NCI-H1092 treated with DMSO at 0.1 percent for 48 hours (cell line): ENCODE measurements around the gene RTN4.

Source experiments
- DNase-seq: peaks from one replicate; lab custom pipeline; 2025; lab: John Stamatoyannopoulos, UW

Gene RTN4

DNA sequence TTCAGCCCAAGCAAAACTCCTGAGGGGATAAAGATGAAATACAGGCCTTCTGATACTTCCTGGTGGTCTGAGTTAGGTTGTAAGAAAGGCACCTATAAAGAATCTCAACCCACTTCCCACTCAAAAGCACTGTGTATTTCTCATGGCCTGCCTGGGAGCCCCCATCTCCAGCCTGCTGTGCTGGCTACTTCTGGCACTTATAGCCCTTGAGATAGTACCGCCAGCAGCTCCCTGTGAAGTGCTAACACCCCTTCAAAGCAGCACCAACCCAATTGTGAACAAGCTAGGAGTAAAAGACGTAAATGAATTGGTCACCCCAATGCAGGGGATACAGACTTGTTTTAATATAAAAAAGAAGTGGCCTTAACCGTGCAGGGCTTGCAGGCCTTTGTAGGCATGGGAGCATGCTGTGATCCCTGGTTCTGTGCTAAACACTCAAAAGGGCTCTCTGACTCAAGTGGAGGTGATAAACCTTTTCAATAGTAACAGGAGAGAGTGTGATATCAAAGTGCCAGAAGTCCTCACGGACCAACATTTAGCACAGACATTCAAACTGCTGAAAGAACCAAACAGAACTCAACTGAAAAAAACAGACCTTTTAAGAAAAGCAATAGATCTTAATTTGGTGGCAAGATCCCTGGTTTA, 80.8 kb downstream of the RTN4 start:
- no peak for DNase-seq

DNA sequence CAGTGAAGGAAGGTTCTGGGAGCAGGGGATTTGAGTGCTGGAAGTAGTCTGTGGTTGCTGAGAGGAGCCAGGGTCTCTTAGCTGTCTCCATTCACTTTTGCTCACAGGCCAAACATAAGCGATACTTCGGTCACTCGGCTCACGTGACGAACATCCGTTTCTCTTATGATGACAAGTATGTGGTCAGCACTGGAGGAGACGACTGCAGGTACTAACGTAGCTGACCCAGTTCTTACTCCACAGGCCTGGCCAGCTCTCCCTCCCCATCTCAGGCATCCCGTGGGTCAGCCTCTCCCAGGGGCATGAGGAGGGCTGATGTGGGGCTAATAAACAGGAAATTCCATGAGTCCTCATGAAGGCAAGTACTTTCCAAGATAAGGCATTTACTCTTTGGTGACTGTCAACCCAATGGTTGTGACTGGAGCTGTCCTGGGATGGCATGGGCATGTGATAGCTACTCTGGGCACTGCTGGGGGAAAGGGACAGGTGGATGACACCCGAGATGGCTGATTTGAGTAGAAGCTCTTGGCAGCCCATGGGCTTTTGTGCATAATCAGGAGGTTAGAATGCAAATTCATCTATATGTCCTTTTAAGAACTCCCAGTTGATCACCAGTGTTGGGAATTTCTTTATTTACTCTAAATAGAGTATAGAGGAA, 81.6 kb downstream of the RTN4 start:
- DNase-seq, result no peak

DNA sequence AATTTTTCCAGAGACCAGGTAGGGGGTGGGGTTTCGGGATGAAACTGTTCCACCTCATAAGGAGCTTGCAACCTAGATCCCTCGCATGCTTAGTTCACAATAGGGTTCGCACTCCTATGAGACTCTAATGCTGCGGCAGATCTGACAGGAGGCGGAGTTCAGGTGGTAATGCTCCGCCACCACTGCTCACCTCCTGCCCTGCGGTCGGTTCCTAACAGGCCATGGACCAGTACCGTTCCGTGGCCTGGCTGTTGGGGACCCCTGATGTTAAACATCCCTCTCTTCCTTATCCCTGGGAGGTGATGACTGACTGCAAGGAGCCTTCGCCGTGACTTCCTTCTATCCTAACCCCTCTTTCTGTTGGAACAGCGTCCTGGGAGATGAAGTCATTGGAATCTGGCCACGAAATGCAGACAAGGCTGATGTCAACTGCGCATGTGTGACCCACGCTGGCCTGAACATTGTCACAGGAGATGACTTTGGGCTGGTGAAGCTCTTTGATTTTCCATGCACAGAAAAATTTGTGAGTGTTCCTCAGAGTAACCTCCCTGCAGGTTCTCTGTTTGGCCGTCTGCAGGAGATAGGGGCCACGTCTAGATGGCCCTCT, 82.4 kb downstream of the RTN4 start:
- no peak for DNase-seq

DNA sequence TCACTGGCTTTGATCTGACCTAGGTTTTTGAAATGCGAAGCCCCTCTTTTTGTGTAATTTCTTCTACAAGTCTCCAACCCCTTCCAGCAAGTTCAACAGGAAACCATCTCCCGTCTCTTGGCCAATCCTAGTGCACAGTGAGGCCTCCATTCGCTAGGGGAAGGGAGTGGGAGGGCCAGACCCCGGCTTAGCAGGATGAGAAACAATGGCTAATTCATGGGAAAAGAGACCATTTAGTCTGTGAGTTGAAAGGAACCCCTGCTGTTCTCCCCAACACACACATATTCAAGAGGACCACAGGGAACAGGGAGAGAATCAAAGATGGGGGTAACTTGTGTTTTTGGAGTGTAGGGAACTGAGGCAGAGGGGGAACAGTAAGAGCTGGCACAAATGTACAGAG, 83.0 kb downstream of the RTN4 start:
- no peak for DNase-seq

DNA sequence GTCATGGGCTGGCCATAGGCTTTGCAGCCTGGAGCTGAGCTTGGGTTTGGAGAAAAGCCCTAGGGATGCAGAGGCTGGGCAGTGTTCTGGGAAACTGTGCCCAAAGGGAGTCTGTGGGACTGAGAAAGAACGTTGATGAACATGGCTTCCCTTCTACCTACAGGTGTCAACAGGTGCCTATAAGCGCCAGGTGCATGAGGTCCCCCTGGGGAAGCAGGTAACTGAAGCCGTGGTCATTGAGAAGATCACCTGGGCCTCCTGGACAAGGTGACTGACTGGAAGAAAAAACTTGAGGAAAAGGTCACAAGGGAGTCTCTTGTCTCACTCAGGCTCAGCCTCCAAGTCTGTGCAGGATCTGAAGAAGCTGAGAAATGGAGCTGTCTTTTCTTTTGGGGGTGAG, 83.4 kb downstream of the RTN4 start:
- no peak for DNase-seq

DNA sequence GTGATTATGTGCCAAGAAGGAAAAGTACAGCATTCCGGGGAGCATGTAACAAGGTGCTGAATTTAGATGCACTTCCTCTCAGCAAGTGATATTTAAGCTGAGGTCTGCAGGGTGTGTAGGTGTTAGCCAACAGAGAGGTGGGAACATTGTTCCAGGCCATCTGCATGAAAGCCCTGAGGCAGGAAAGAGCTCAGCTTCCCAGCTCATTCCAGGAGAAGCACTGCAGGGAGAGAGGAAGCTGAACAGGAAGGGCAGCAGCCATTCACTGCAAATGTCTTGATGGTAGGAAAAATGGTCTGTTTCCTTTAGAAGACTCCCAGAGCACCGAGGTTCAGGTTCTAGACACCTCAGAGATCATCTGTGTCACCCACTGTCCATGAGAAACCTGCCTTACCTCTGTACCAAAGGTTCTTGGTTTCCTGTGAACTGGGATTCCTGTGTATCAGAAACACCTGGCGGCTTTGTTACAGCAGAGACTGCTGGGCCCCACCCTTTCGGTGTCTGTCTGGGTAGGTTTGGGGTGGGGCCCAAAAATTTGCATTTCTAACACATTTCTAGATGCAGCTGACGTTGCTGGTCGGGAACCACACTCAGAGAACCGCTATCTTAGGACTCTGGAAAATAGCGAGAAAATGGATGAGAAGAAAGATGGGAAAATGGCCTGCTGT, 84.0 kb downstream of the RTN4 start:
- no peak for DNase-seq

DNA sequence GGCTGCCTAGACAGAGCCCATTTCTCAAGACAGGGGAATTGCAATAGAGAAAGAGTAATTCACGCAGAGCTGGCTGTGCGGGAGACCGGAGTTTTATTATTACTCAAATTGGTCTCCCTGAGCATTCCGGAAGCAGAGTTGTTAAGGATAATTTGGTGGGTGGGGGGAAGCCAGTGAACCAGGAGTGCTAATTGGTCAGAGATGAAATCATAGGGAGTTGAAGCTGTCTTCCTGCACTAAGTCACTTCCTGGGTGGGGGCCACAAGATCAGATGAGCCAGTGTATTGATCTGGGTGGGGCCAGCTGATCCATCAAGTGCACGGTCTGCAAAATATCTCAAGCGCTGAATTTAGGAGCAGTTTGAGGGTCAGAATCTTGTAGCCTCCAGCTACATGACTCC, 84.8 kb downstream of the RTN4 start:
- DNase-seq, result no peak

DNA sequence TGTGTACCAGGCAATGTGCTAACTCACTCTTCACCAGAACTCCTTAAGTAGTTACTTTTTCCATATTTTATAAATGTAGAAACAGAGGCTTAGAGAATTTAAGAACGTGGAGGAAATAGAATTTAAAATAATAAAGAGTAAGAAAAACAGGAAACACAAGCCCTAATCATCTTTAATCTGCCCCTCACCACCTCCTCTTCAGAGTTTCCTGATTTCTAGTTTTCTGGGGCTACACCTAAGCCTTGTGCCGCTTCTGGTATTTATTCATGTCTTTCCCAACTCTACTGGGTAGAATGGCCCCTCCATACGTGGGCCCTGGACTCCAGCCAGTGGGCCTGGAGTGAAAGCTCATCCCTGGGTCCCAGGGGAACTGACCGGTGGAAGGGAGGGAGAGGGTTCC, 85.4 kb downstream of the RTN4 start:
- no peak for DNase-seq

DNA sequence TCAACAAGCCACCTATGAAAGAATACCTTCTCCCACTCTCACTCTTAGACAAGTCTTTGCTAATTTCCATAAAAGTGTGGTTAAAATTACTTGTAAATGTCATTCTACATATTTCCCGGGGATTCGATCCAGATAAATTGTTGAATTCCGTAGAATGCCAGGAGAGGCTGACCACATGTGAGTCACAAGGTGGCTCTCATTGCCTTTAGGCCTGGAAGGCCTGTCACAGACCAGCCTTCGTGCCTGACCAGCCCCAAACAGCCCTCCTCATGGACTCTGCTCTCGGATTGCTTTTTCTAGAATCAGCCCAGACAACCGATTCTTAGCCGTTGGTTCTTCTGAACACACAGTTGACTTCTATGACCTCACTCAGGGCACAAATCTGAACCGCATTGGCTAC, 86.0 kb downstream of the RTN4 start:
- no peak for DNase-seq

DNA sequence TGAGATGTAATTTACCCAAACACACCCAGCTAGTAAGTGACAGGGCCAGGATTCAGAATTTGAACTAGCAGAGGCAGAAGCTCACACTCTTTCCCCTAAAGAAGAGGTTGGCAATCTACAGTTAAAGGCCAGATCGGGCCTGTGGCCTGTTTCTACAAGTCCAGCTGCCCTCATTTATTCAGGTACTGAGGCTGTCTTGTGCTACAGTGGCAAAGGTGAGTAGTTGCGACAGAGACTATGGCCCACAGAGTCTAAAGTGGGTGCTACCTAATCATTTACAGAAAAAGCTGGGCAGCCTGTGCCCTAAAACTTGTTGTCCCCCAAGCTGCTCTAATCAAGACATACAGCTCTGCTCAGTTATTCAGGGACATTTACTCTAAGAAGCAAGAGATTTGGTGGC, 86.8 kb downstream of the RTN4 start:
- no peak for DNase-seq

DNA sequence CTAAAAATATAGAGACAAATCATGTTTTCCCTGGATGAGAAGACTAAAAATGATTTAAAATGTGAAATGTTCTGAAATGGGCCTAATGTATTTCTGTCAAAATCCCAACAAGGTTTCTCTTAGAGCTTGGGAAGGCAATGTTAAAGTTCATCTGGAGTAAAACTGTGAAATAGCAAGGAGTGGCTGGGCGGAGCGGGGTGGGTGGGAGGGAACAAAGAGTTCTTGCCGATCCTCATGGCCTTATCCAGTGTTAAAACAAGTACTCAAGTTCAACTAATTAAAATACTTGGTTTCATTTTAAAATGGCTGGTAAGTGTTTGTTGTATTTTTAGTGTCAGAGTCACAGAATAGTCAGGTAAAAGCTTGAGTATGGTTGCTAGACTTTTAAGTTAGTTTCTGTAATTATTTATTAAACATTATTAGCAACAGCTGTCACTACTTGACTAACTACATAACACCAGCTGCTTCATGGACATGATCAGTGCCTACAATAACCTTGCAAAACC, 87.3 kb downstream of the RTN4 start:
- no peak for DNase-seq

DNA sequence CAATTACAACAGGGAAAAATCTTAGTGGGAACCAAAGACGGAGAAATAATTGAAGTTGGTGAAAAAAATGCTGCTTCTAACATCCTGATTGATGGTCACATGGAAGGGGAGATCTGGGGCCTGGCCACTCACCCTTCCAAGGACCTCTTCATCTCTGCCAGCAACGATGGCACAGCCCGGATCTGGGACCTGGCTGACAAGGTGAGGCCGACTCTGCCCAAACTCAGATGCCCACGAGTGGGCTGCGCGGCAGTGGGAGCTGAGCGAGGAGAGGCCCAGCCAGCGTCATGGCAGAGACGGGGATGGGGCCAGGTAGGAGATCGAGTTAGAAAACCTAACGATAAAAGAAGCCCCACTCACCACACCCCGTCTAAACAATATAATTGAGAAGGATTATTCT, 87.7 kb downstream of the RTN4 start:
- DNase-seq, result no peak

DNA sequence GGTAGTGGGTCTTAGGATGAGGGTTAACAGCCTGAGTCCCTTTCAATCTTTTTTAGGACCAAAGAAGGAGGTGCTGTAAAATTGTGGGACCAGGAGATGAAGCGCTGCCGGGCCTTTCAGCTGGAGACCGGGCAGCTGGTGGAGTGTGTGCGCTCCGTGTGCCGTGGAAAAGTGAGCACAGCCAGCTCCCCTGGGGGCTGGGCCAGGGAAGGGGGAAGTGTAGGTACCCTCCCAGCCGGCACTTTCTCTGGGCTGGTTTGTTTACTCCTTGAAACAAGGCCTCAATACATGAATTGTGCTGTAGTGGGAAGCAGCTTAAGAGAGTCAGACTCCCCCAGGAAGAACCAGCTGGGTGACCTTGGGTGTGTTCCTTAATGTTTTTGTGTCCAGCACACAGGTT, 90.1 kb downstream of the RTN4 start:
- DNase-seq, result no peak

DNA sequence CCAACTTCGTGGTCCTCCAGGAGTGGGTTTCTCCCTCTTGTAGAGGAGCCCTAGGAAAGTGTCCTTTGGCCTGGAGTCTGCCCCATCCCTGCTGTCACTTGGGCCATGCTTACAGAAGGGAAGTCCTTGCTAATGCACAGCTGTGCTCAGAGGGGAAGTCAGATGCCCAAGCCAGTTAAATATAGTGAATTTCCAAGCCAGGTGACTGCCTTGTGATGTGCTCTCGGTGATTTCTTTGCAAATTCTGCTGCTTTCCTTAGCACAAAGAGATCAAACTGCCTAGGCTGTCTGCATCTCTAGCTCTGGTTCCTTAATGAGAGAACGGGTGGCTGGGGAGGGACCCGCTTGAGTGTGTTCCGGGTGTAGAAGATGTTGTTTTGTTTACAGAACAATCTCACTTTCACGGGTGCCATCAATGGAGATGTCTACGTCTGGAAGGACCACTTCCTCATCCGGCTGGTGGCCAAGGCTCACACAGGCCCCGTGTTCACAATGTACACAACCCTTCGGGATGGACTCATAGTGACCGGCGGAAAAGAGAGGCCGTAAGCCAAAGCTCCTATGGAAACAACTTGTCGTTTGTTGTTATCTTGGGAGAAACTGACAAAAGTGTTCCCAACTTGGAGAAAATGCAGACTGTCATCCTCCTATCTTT, 91.4 kb downstream of the RTN4 start:
- DNase-seq, result no peak

DNA sequence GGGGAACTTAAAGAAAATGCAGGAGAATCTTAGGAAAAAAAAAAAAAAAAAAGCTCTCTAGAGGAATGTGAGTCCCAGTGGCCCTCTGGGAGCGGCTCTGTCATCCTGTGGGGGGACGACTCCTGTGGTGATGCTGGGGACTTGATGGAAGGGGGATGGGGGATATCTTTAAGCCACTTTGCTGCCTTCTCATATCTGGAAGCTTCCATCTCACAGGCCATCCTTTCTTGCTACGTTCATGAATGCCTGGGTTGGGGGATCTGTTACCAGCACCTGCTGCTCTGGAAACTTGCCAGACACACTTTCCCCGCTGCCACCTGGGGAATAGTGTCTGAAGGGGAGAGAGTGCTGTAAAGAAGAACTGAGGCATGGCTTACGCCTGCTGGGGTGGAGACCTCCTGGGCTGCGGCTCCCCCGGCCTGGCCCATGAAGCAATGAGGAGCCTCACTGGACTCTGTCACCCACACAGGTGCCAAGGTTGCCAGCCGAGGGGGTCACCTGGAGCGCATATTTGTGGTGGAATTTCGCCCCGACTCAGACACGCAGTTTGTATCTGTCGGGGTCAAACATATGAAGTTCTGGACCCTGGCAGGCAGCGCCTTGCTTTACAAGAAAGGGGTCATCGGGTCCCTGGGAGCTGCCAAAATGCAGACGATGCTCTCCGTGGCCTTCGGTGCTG, 92.8 kb downstream of the RTN4 start:
- DNase-seq, result peak; percentile 37

DNA sequence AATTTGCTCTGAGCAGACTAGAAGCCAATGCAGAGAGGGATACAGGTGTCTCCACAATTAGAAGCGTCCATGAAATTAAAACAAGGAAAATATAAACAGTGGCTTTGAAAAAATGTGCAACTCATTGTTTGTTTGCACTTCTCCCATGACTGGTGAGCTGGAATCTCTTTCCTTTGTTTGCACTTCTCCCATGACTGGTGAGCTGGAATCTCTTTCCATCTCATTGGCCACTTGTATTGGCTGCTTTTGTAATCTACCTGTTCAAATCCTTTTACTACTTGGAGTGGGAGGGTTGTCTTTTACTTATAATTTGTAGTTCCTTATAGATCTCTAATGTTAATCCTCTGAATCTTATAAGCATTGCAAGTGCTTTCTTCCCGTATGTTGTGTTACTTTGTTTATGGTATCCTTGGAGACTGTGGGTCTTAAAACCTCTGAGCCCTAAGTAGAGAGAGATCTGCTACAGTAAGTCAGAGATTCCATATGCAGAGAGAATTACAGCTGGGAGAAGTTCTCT, 94.1 kb downstream of the RTN4 start:
- no peak for DNase-seq

DNA sequence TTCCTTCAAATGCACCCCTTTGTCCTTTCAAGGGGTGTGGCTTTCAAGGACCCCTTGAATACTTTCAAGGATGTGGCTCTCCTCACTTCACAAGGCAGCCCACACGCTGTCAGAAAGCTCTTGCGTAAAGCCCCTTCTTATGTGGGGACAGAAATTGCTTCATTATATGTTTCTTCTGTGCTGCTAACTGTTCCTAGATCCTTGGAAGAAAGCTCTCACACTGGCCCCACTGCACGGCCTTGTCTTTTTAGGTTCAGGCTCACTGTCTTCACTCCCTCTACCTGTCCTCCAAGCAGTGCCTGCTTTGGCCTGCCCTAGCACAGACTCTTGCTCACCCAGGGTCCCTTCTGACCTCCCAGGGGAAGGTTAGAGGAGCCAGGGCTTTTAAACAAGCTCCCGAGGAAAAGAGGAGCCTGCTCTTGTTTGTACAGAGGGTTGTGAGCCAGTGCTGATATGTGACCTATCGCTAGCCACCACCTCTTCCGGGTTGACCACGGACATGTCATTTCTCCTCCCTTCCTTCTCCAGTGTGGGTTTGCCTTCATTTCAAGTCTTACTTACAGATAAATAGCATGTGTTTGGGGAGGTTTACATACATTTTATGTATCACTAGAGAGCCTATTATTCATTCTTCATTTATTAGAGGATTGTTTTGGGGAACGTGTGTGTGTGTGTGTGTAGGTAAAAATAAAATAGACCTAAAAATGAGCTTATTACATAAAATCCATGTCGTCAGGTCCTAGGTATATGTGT, 94.7 kb downstream of the RTN4 start:
- no peak for DNase-seq

DNA sequence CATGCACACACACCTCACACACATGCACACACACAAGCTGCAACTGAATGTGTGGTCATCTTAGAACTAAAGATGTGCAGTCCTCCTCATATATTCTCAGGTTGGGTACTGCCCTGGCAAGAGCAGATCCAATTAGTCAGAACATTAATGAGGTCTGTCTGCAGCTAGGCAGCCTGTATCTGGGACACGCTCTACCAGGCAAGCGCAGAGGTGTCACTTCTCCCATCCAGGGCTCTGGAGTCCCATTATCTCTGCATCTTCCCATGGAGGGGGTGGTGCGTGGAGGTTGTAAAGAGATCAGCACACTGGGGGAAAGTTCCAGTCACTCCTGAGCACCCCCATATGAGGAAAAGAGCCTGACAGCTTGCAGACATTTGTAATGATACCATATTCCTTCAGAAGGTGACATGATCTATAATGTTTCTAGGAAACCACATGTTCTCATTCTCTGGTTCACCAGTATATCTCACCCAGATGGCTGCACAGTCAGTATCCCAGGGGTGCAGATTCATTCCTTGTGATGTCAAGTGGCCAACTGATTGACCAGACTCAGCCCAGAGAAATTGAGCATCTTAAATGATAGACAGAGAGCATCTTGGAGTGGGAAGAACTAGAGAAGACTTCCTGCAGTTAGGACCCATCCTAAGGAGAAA, 95.4 kb downstream of the RTN4 start:
- DNase-seq, result no peak

DNA sequence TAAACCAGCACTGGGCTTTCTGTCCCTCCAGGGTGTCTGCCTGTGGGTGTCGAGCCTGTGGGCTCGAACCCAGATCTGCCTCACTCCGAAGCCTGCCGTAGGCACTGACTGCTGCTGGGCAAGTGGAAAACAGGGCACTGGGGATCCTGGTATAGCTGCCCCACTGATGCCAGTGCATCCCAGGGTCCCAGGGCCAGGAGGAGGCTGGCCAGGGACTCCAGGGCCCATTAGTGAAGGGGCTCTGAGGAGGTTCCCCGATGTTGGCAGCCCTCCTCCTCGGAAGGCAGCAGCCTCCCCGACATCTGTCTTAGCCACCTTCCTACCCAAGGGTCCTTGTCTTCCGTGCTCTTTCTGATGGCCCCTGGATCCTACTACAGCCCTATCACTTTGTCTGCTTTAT, 96.1 kb downstream of the RTN4 start:
- no peak for DNase-seq

DNA sequence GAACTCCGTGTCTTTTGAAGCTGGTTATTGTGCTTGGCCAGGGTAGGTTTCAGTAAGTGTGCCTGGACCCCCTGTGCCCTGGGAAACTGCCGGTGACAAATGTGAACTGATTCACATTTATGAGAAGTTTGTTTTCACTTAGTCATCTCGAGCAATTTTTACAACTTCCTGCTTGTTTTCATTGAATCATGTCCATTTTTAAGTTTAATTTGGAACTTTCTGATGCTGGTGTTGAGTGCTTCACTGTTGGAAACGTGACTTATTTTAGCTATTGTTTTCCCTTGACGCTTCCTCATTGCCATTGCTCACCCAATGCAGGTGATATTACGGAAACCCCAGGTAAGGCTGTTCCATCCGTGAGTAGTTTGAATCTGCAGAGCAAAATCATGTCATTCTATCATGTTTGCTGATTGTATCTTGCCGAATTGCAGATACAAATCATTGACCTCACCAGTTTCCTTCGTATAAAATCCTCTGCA, 97.2 kb downstream of the RTN4 start:
- DNase-seq, result no peak
